ENCODE results near the gene LTBP2.

LTBP2 gene

GRCh38 chr14:74611650-74612349 lies at the start of gene LTBP2:
LTBP2 (minus strand) TSS chr14:74612237; CDS start chr14:74611944, 293 bp downstream.
- DNase-seq: peak; percentile 23 to 24

- DNase-seq: no peak
Observed at GRCh38 chr14:74660863-74661262, 48.8 kb upstream of the LTBP2 start.

- DNase-seq: no peak
Observed at GRCh38 chr14:74660167-74660566, 48.1 kb upstream of the LTBP2 start.

- DNase-seq: no peak
Observed at GRCh38 chr14:74658535-74659131, 46.6 kb upstream of the LTBP2 start.

GRCh38 chr14:74656964-74657363 lies 44.9 kb upstream of the LTBP2 start:
- no peak for DNase-seq

GRCh38 chr14:74655599-74656395 lies 43.8 kb upstream of the LTBP2 start:
- no peak for DNase-seq

GRCh38 chr14:74654931-74655330 lies 42.9 kb upstream of the LTBP2 start:
- no peak for DNase-seq

- no peak for DNase-seq
Observed at GRCh38 chr14:74653386-74654138, 41.5 kb upstream of the LTBP2 start.

- no peak for DNase-seq
Observed at GRCh38 chr14:74652541-74652940, 40.5 kb upstream of the LTBP2 start.

- DNase-seq: no peak
Observed at GRCh38 chr14:74650927-74651686, 39.1 kb upstream of the LTBP2 start.

GRCh38 chr14:74649673-74650072 lies 37.6 kb upstream of the LTBP2 start:
- DNase-seq: no peak

GRCh38 chr14:74649167-74649566 lies 37.1 kb upstream of the LTBP2 start:
- DNase-seq: no peak

- no peak for DNase-seq
Observed at GRCh38 chr14:74648601-74649000, 36.6 kb upstream of the LTBP2 start.

- DNase-seq: no peak
Observed at GRCh38 chr14:74647678-74648461, 35.8 kb upstream of the LTBP2 start.

- DNase-seq: no peak
Observed at GRCh38 chr14:74647061-74647677, 35.1 kb upstream of the LTBP2 start.

GRCh38 chr14:74645756-74646470 lies 33.9 kb upstream of the LTBP2 start:
- DNase-seq: no peak

- no peak for DNase-seq
Observed at GRCh38 chr14:74645244-74645643, 33.2 kb upstream of the LTBP2 start.

- no peak for DNase-seq
Observed at GRCh38 chr14:74641601-74642391, 29.8 kb upstream of the LTBP2 start.

GRCh38 chr14:74638966-74639365 lies 26.9 kb upstream of the LTBP2 start:
- DNase-seq: no peak

GRCh38 chr14:74638066-74638465 lies 26.0 kb upstream of the LTBP2 start:
- no peak for DNase-seq

Data from activated CD4-positive, alpha-beta T cell treated with anti-CD3 and anti-CD28 coated beads, Interleukin-2, amount 50 U/mL, for 48 hours (primary cell).